HEK293 (cell line): ENCODE measurements around the gene TRIM29.
A peak's percentile ranks its signal among the peaks of the same experiment; 100 is the strongest.

Experiments
- CTCF ChIA-PET: fragments of 350-600 bp; formaldehyde crosslinking; extraction: SDS; loops from one replicate; lab custom pipeline; 2021; ENCODE audit warnings: antibody characterized with exemption; lab: Yijun Ruan, JAX
- POLR2A ChIA-PET: fragments of 300-600 bp; formaldehyde crosslinking; extraction: SDS; loops from one replicate; lab custom pipeline; 2020; ENCODE audit warnings: antibody characterized with exemption, inconsistent platforms; lab: Yijun Ruan, JAX
- H3K27ac ChIP-seq: fragments of 200-500 bp; sonication (Bioruptor generic); 2 replicates; pipeline ENCODE4 v1.5.1; 2014; ENCODE audit warnings: low read depth, low read length, control low read depth, inconsistent platforms; ENCODE audit errors: extremely low read depth
- H3K36me3 ChIP-seq, 2 experiments: fragments of 200-500 bp in 1 of 2; sonication (Bioruptor generic) in 1 of 2; 1 replicate in 1 of 2; 2 replicates in 1 of 2; pipeline ENCODE4 v1.5.1; 2014 to 2017; ENCODE audit warnings: inconsistent platforms in 2 of 2, low read length in 2 of 2; ENCODE audit not compliant: control insufficient read depth in 2 of 2, insufficient read depth in 1 of 2
- H3K4me1 ChIP-seq: fragments of 200-500 bp; sonication (Bioruptor generic); 2 replicates; pipeline ENCODE4 v1.5.1; 2014; ENCODE audit warnings: mild to moderate bottlenecking, low read length, inconsistent platforms; ENCODE audit not compliant: control insufficient read depth, insufficient read depth
- H3K4me3 ChIP-seq: 2 replicates; pipeline ENCODE4 v1.5.1; 2011; ENCODE audit warnings: low read depth, mild to moderate bottlenecking, control low read depth, low read length, moderate library complexity
- H3K9me3 ChIP-seq: fragments of 200-500 bp; sonication (Bioruptor generic); 2 replicates; pipeline ENCODE4 v1.5.1; 2014; ENCODE audit warnings: low read depth, low read length, inconsistent platforms; ENCODE audit not compliant: control insufficient read depth, insufficient read depth
- BCL6B ChIP-seq: fragments of 450-650 bp; formaldehyde crosslinking; IDR thresholded peaks from 2 replicates; pipeline ENCODE4 v1.5.1; 2017; ENCODE audit warnings: missing biosample characterization, missing genetic modification characterization
- CTCF ChIP-seq: fragments of 450-650 bp; formaldehyde crosslinking; IDR thresholded peaks from 2 replicates; pipeline ENCODE4 v1.5.1; 2016; ENCODE audit warnings: missing biosample characterization, missing genetic modification characterization
- KLF8 ChIP-seq: fragments of 450-650 bp; formaldehyde crosslinking; IDR thresholded peaks from 2 replicates; pipeline ENCODE4 v1.5.1; 2016; ENCODE audit warnings: missing biosample characterization, missing genetic modification characterization
- MZF1 ChIP-seq: fragments of 450-650 bp; formaldehyde crosslinking; IDR thresholded peaks from 2 replicates; pipeline ENCODE4 v1.5.1; 2017; ENCODE audit warnings: missing biosample characterization, missing genetic modification characterization, borderline replicate concordance
- ZBTB10 ChIP-seq: fragments of 450-650 bp; formaldehyde crosslinking; IDR thresholded peaks from 2 replicates; pipeline ENCODE4 v1.5.1; 2016; ENCODE audit warnings: missing biosample characterization, missing genetic modification characterization
- ZFP41 ChIP-seq: fragments of 450-650 bp; formaldehyde crosslinking; IDR thresholded peaks from 2 replicates; pipeline ENCODE4 v1.5.1; 2016; ENCODE audit warnings: missing biosample characterization, missing genetic modification characterization, borderline replicate concordance
- ZNF121 ChIP-seq: fragments of 450-650 bp; formaldehyde crosslinking; IDR thresholded peaks from 2 replicates; pipeline ENCODE4 v1.5.1; 2016; ENCODE audit warnings: missing biosample characterization, missing genetic modification characterization
- ZNF2 ChIP-seq: fragments of 450-650 bp; formaldehyde crosslinking; IDR thresholded peaks from 2 replicates; pipeline ENCODE4 v1.5.1; 2016; ENCODE audit warnings: missing biosample characterization, missing genetic modification characterization
- ZNF214 ChIP-seq: fragments of 450-650 bp; formaldehyde crosslinking; IDR thresholded peaks from 2 replicates; pipeline ENCODE4 v1.5.1; 2017; ENCODE audit warnings: missing biosample characterization, mild to moderate bottlenecking, missing genetic modification characterization, borderline replicate concordance
- ZNF223 ChIP-seq: fragments of 450-650 bp; formaldehyde crosslinking; IDR thresholded peaks from 2 replicates; pipeline ENCODE4 v1.5.1; 2016; ENCODE audit warnings: missing biosample characterization, missing genetic modification characterization
- ZNF24 ChIP-seq: fragments of 450-650 bp; formaldehyde crosslinking; IDR thresholded peaks from 2 replicates; pipeline ENCODE4 v1.5.1; 2016; ENCODE audit warnings: missing biosample characterization, missing genetic modification characterization
- ZNF311 ChIP-seq: fragments of 450-650 bp; formaldehyde crosslinking; IDR thresholded peaks from 2 replicates; pipeline ENCODE4 v1.5.1; 2017; ENCODE audit warnings: missing biosample characterization, missing genetic modification characterization, borderline replicate concordance
- ZNF501 ChIP-seq: fragments of 450-650 bp; formaldehyde crosslinking; IDR thresholded peaks from 2 replicates; pipeline ENCODE4 v1.5.1; 2016; ENCODE audit warnings: missing biosample characterization, missing genetic modification characterization
- ZNF530 ChIP-seq: fragments of 450-650 bp; formaldehyde crosslinking; IDR thresholded peaks from 2 replicates; pipeline ENCODE4 v1.5.1; 2016; ENCODE audit warnings: low read depth, missing biosample characterization, missing genetic modification characterization
- ZNF571 ChIP-seq: fragments of 450-650 bp; formaldehyde crosslinking; IDR thresholded peaks from 2 replicates; pipeline ENCODE4 v1.5.0; 2017; ENCODE audit warnings: missing biosample characterization, missing genetic modification characterization
- ZNF654 ChIP-seq: fragments of 450-650 bp; formaldehyde crosslinking; IDR thresholded peaks from 2 replicates; pipeline ENCODE4 v1.5.1; 2016; ENCODE audit warnings: low read depth, missing biosample characterization, missing genetic modification characterization
- ZNF704 ChIP-seq: fragments of 450-650 bp; formaldehyde crosslinking; IDR thresholded peaks from 2 replicates; pipeline ENCODE4 v1.5.1; 2016; ENCODE audit warnings: missing biosample characterization, missing genetic modification characterization
- ZNF843 ChIP-seq: fragments of 450-650 bp; formaldehyde crosslinking; IDR thresholded peaks from 2 replicates; pipeline ENCODE4 v1.5.1; 2016; ENCODE audit warnings: missing biosample characterization, missing genetic modification characterization
- ZSCAN30 ChIP-seq: fragments of 450-650 bp; IDR thresholded peaks from 2 replicates; pipeline ENCODE4 v1.5.1; 2018; ENCODE audit warnings: missing biosample characterization, mild to moderate bottlenecking, missing genetic modification characterization, moderate library complexity

TRIM29 gene

GRCh38 chr11:120173019-120173705 lies 35.2 kb upstream of the TRIM29 start:
- CTCF ChIA-PET = interaction anchor here (0.6 to 7.0 kb wide), 11 partner anchors 9 to 511 kb away, joined by 3 to 103 read pairs (median 6); no protein-coding TSS in a partner anchor
- POLR2A ChIA-PET = no interaction called here
- Histone ChIP-seq H3K4me1 (no peaks in the 10 kb centered on the region), H3K36me3 (no peaks in the 10 kb centered on the region), H3K4me3 (no peak overlapping the region), H3K9me3 (no peaks in the 10 kb centered on the region), H3K27ac (no peak overlapping the region)
- TF ChIP-seq ZSCAN30 (tag by site-specific recombination) (no peak), ZNF530 (tag by site-specific recombination) (no peak), ZNF843 (tag by site-specific recombination) (no peak), ZFP41 (tag by site-specific recombination) (no peak), ZNF214 (no peak), ZNF311 (tag by site-specific recombination) (no peak), ZNF571 (tag by site-specific recombination) (no peak), ZNF704 (tag by site-specific recombination) (no peak), ZBTB10 (tag by site-specific recombination) (no peak), BCL6B (tag by site-specific recombination) (no peak), ZNF121 (tag by site-specific recombination) (no peak)

- peak; percentile 60; the same call in 1 of the 2 replicates for TF ChIP-seq MZF1 (tag by site-specific recombination)
- peak; percentile 99 for TF ChIP-seq ZNF223
- no peak for TF ChIP-seq ZNF530 (tag by site-specific recombination)
- TF ChIP-seq ZSCAN30 (tag by site-specific recombination) = peak; percentile 70; the same call in 1 of the 2 replicates
- TF ChIP-seq ZNF501 = no peak
- no peak for TF ChIP-seq KLF8 (tag by site-specific recombination)
- TF ChIP-seq ZNF2 (tag by site-specific recombination) = 0 out of 2 replicates have a peak, but pooled peaks have one; percentile 48
- TF ChIP-seq ZNF654 (tag by site-specific recombination) = peak; percentile 83
- TF ChIP-seq ZNF24 (tag by site-specific recombination) = no peak
- TF ChIP-seq CTCF = peak; percentile 65
- Histone ChIP-seq H3K27ac (no peak overlapping the region), H3K9me3 (no peaks in the 10 kb centered on the region), H3K36me3 (no peaks in the 10 kb centered on the region), H3K4me3 (no peak overlapping the region), H3K4me1 (no peaks in the 10 kb centered on the region)
- CTCF ChIA-PET = interaction anchor here (0.6 to 7.0 kb wide), 20 partner anchors 8 to 686 kb away, joined by 3 to 103 read pairs (median 4); no protein-coding TSS in a partner anchor
- POLR2A ChIA-PET = no interaction called here
Observed at GRCh38 chr11:120172054-120172911, 34.4 kb upstream of the TRIM29 start.
